ENCODE measurements around the gene SEPTIN11. TPM values are rescaled to one million over a fixed set of nuclear protein-coding genes. Genes with fewer than 3 reads are reported as not detected.

SEPTIN11 gene
- total RNA-seq, 1 donor from 2014 or later: 49.2 TPM

- FAIRE-seq (no peak), DNase-seq (ENCODE audit: low read depth) (no peak)
- Histone ChIP-seq H3K4me3 (ENCODE audit: low read depth, low read length) (no peak overlapping the region), H3K27me3 (ENCODE audit: control insufficient read depth, insufficient read depth, low read length) (no peaks in the 10 kb centered on the region), H3K36me3 (ENCODE audit: control insufficient read depth, insufficient read depth, low read length) (no peaks in the 10 kb centered on the region)
- TF ChIP-seq CTCF (IDR thresholded peaks at IDR 0.05; ENCODE audit: insufficient read depth, low read length, severe bottlenecking): no peak
Observed at GRCh38 chr4:76989391-76990061, 40.0 kb downstream of the SEPTIN11 start.

GRCh38 chr4:76990288-76991080 lies 40.9 kb downstream of the SEPTIN11 start:
- no peak for FAIRE-seq
- Histone ChIP-seq H3K27me3 (ENCODE audit: control insufficient read depth, insufficient read depth, low read length) (no peaks in the 10 kb centered on the region), H3K4me3 (ENCODE audit: low read depth, low read length) (no peak overlapping the region), H3K36me3 (ENCODE audit: control insufficient read depth, insufficient read depth, low read length) (no peaks in the 10 kb centered on the region)
- no peak for DNase-seq (ENCODE audit: low read depth)
- TF ChIP-seq CTCF (IDR thresholded peaks at IDR 0.05; ENCODE audit: insufficient read depth, low read length, severe bottlenecking): no peak

- no peak for TF ChIP-seq CTCF (IDR thresholded peaks at IDR 0.05; ENCODE audit: insufficient read depth, low read length, severe bottlenecking)
- DNase-seq (ENCODE audit: low read depth): no peak
- FAIRE-seq: no peak
- Histone ChIP-seq H3K36me3 (ENCODE audit: control insufficient read depth, insufficient read depth, low read length) (no peaks in the 10 kb centered on the region), H3K27me3 (ENCODE audit: control insufficient read depth, insufficient read depth, low read length) (no peaks in the 10 kb centered on the region), H3K4me3 (ENCODE audit: low read depth, low read length) (no peak overlapping the region)
Observed at GRCh38 chr4:76991161-76991660, 41.7 kb downstream of the SEPTIN11 start.

GRCh38 chr4:76993787-76994641 lies 44.5 kb downstream of the SEPTIN11 start:
- FAIRE-seq: no peak
- Histone ChIP-seq H3K4me3 (ENCODE audit: low read depth, low read length) (no peak overlapping the region), H3K36me3 (ENCODE audit: control insufficient read depth, insufficient read depth, low read length) (peaks cover 7% of the 10 kb centered on the region), H3K27me3 (ENCODE audit: control insufficient read depth, insufficient read depth, low read length) (no peaks in the 10 kb centered on the region)
- DNase-seq (ENCODE audit: low read depth): no peak
- no peak for TF ChIP-seq CTCF (IDR thresholded peaks at IDR 0.05; ENCODE audit: insufficient read depth, low read length, severe bottlenecking)

GRCh38 chr4:76995776-76996175 lies 46.2 kb downstream of the SEPTIN11 start:
- FAIRE-seq (no peak), DNase-seq (ENCODE audit: low read depth) (no peak)
- Histone ChIP-seq H3K36me3 (ENCODE audit: control insufficient read depth, insufficient read depth, low read length) (peaks cover 7% of the 10 kb centered on the region), H3K27me3 (ENCODE audit: control insufficient read depth, insufficient read depth, low read length) (no peaks in the 10 kb centered on the region), H3K4me3 (ENCODE audit: low read depth, low read length) (no peak overlapping the region)
- no peak for TF ChIP-seq CTCF (IDR thresholded peaks at IDR 0.05; ENCODE audit: insufficient read depth, low read length, severe bottlenecking)
